Hepatocyte (in vitro differentiated cells): Measurements from ENCODE around the gene RHOF.

Experiments used
- EZH2 ChIP-seq: fragments of 200-600 bp; sonication (generic); IDR thresholded peaks from 2 replicates; pipeline ENCODE4 v1.6.1; 2016; ENCODE audit warnings: antibody characterized with exemption, mild to moderate bottlenecking, borderline replicate concordance
- TF ChIP-seq, protein P1 (sequence below): fragments of 200-600 bp; sonication (generic); IDR thresholded peaks from 2 replicates; pipeline ENCODE4 v1.5.1; 2016; ENCODE audit warnings: antibody characterized with exemption, mild to moderate bottlenecking; ENCODE audit not compliant: poor library complexity

DNA sequence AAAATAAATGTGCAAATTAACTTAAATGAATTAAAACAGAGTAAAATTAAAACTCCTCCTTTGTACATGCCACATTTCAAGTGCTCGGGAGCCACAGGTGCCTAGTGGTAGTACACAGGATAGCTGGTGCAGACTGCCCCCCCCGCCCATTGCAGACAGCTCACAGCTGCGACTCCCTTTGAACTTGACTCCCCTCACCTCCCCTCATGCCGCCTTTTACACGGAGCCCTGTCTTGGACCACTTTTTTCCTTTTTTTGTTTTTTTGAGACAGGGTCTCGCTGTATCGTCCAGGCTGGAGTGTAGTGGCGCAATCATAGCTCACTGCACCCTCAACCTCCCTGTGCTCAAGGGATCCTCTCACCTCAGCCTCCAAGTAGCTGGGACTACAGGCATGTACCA is 21.8 kb upstream of the RHOF start:
- TF ChIP-seq, protein P1, sequence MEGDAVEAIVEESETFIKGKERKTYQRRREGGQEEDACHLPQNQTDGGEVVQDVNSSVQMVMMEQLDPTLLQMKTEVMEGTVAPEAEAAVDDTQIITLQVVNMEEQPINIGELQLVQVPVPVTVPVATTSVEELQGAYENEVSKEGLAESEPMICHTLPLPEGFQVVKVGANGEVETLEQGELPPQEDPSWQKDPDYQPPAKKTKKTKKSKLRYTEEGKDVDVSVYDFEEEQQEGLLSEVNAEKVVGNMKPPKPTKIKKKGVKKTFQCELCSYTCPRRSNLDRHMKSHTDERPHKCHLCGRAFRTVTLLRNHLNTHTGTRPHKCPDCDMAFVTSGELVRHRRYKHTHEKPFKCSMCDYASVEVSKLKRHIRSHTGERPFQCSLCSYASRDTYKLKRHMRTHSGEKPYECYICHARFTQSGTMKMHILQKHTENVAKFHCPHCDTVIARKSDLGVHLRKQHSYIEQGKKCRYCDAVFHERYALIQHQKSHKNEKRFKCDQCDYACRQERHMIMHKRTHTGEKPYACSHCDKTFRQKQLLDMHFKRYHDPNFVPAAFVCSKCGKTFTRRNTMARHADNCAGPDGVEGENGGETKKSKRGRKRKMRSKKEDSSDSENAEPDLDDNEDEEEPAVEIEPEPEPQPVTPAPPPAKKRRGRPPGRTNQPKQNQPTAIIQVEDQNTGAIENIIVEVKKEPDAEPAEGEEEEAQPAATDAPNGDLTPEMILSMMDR = no peak
- no peak for TF ChIP-seq EZH2
